K562 (cell line): ENCODE data around the gene ELMO1. TPM values are rescaled to one million over a fixed set of nuclear protein-coding genes. Genes with fewer than 3 reads are reported as not detected.

Source experiments
- ATAC-seq: fragments of 200-7000 bp; cut with Tn5 transposase; 3 replicates; pipeline ENCODE4 v1.9.1; 2020; ENCODE audit warnings: moderate library complexity
- BruUV-seq: library from RNA; stranded (reverse); fragments of 400-500 nt; replicated peaks from 2 replicates; lab custom pipeline; 2021; lab: Mats Ljungman, UMichigan
- CTCF ChIA-PET: fragments of 300-600 bp; formaldehyde crosslinking; extraction: SDS; loops from one replicate; lab custom pipeline; 2021; ENCODE audit warnings: low intra/inter-chr PET ratio; lab: Yijun Ruan, JAX
- POLR2A ChIA-PET: fragments of 300-600, 350-650 bp; sonication (Branson Sonifier 250); formaldehyde crosslinking; extraction: SDS; loops from one replicate; lab custom pipeline; 2021; ENCODE audit warnings: antibody characterized with exemption, inconsistent platforms; lab: Yijun Ruan, JAX
- DNase-seq, 4 experiments: peaks; one replicate each; pipeline versions ENCODE4 v3.0.0 to v3.0.0-alpha.2; 2011 to 2018; ENCODE audit warnings: low spot score in 3 of 4, mixed read lengths in 3 of 4; ENCODE audit errors: extremely low read depth in 1 of 4
- FAIRE-seq: peaks from 2 replicates; lab custom pipeline; 2011; peaks lifted over from hg19 to GRCh38; lab: Jason Lieb, UNC
- H2AFZ ChIP-seq: 2 replicates; pipeline ENCODE4 v1.6.0; 2011; ENCODE audit warnings: low read depth, low read length, control low read depth, inconsistent platforms
- H3K27ac ChIP-seq: fragments of 200-600 bp; 3 replicates; pipeline ENCODE4 v1.8.0; 2011; ENCODE audit warnings: low read depth, mild to moderate bottlenecking, control low read depth, inconsistent platforms, low read length, moderate library complexity, mixed read lengths; ENCODE audit errors: extremely low read depth
- H3K27me3 ChIP-seq, 2 experiments: fragments of 300-600 bp in 1 of 2; 2 replicates in 1 of 2; 3 replicates in 1 of 2; pipeline versions ENCODE4 v1.6.0 to v1.8.0; 2011; ENCODE audit warnings: inconsistent platforms in 2 of 2, low read length in 2 of 2, mild to moderate bottlenecking in 1 of 2, mixed read lengths in 1 of 2, moderate library complexity in 1 of 2; ENCODE audit not compliant: control insufficient read depth in 2 of 2, insufficient read depth in 2 of 2
- H3K36me3 ChIP-seq: fragments of 300-600 bp; 3 replicates; pipeline ENCODE4 v1.8.0; 2011; ENCODE audit warnings: mild to moderate bottlenecking, low read length, inconsistent platforms; ENCODE audit not compliant: control insufficient read depth, insufficient read depth
- H3K4me1 ChIP-seq, 2 experiments: fragments of 200-600 bp in 1 of 2; replicated peaks in 1 of 2; 2 replicates in 1 of 2; 3 replicates in 1 of 2; pipeline versions ENCODE4 v1.5.1 to v1.8.0; 2011; ENCODE audit warnings: inconsistent platforms in 2 of 2, low read length in 2 of 2, mild to moderate bottlenecking in 1 of 2, mixed read lengths in 1 of 2, moderate library complexity in 1 of 2; ENCODE audit not compliant: control insufficient read depth in 2 of 2, insufficient read depth in 2 of 2
- H3K4me2 ChIP-seq: 2 replicates; pipeline ENCODE4 v1.6.1; 2011; ENCODE audit warnings: low read length, control low read depth, inconsistent platforms, mixed read lengths; ENCODE audit not compliant: insufficient read depth
- H3K4me3 ChIP-seq: fragments of 200-600 bp; sonication (generic), shearing (Covaris generic); 2 replicates; pipeline ENCODE4 v1.5.1; 2016; ENCODE audit warnings: control low read depth, inconsistent platforms
- H3K79me2 ChIP-seq: fragments of 200-600 bp; 3 replicates; pipeline ENCODE4 v1.8.0; 2011; ENCODE audit warnings: low read length, inconsistent platforms; ENCODE audit not compliant: control insufficient read depth, insufficient read depth
- H3K9ac ChIP-seq, 2 experiments: 2 replicates each; pipeline versions ENCODE4 v1.6.0 to v1.6.1; 2011; ENCODE audit warnings: low read depth in 2 of 2, low read length in 2 of 2, control low read depth in 1 of 2, inconsistent platforms in 1 of 2, mild to moderate bottlenecking in 1 of 2, mixed read lengths in 1 of 2; ENCODE audit not compliant: insufficient read depth in 1 of 2
- H3K9me1 ChIP-seq: one replicate; pipeline ENCODE4 v1.6.0; 2011; ENCODE audit warnings: inconsistent platforms, mild to moderate bottlenecking, low read length, moderate library complexity; ENCODE audit not compliant: control insufficient read depth, insufficient read depth
- H3K9me3 ChIP-seq: replicated peaks from 2 replicates; pipeline ENCODE4 v1.5.1; 2011; ENCODE audit warnings: low read depth, low read length, inconsistent platforms; ENCODE audit not compliant: control insufficient read depth, insufficient read depth
- H4K20me1 ChIP-seq: replicated peaks from 2 replicates; pipeline ENCODE4 v1.6.1; 2011; ENCODE audit warnings: low read length, inconsistent platforms, mixed read lengths; ENCODE audit not compliant: control insufficient read depth, insufficient read depth
- CCAR2 ChIP-seq: fragments of 200-400 bp; formaldehyde crosslinking; IDR thresholded peaks from 2 replicates; pipeline ENCODE4 v1.6.1; 2017; ENCODE audit warnings: mild to moderate bottlenecking, low read depth, low read length
- DMBX1 ChIP-seq: fragments of 250-450 bp; sonication (Bioruptor Pico); IDR thresholded peaks from 2 replicates; pipeline ENCODE4 v1.8.0; 2022; ENCODE audit warnings: inconsistent platforms, mild to moderate bottlenecking, moderate library complexity, borderline replicate concordance
- FOXJ3 ChIP-seq: sonication (generic); formaldehyde crosslinking; IDR thresholded peaks from 2 replicates; pipeline ENCODE4 v1.4.0; 2020; ENCODE audit warnings: mild to moderate bottlenecking, missing genetic modification reagents
- HCFC1 ChIP-seq: IDR thresholded peaks from 2 replicates; pipeline ENCODE4 v1.6.1; 2012; ENCODE audit warnings: low read depth, low read length, improper control_type of control experiment
- HNRNPH1 ChIP-seq: fragments of 200-400 bp; formaldehyde crosslinking; optimal IDR thresholded peaks from 2 replicates; pipeline ENCODE3; 2017; ENCODE audit warnings: low read depth, mild to moderate bottlenecking, low read length, moderate library complexity
- ILF3 ChIP-seq: fragments of 450-650 bp; IDR thresholded peaks from 2 replicates; pipeline ENCODE4 v1.6.1; 2018; ENCODE audit warnings: antibody characterized with exemption, mild to moderate bottlenecking, moderate library complexity, borderline replicate concordance
- KLF10 ChIP-seq: fragments of 250-450 bp; sonication (Bioruptor Pico); IDR thresholded peaks from 2 replicates; pipeline ENCODE4 v1.6.1; 2021; ENCODE audit warnings: matching md5 sums
- KLF16 ChIP-seq: IDR thresholded peaks from 2 replicates; pipeline ENCODE4 v1.6.1; 2016; ENCODE audit warnings: antibody characterized with exemption
- NCOA2 ChIP-seq, 2 experiments: fragments of 450-650 bp; IDR thresholded peaks; 2 replicates each; pipeline ENCODE4 v1.6.1; 2018; ENCODE audit warnings: mild to moderate bottlenecking in 2 of 2, moderate library complexity in 1 of 2; ENCODE audit not compliant: partially characterized antibody in 2 of 2
- STAG1 ChIP-seq: sonication (generic); formaldehyde crosslinking; IDR thresholded peaks from 2 replicates; pipeline ENCODE4 v1.5.0; 2020; ENCODE audit warnings: missing genetic modification reagents, borderline replicate concordance
- ZFP30 ChIP-seq: fragments of 250-450 bp; sonication (Bioruptor Pico); IDR thresholded peaks from 2 replicates; pipeline ENCODE4 v1.8.0; 2022; ENCODE audit warnings: moderate library complexity, mild to moderate bottlenecking, inconsistent platforms, borderline replicate concordance
- ZNF316 ChIP-seq: fragments of 450-650 bp; IDR thresholded peaks from 2 replicates; pipeline ENCODE4 v1.6.1; 2016
- ZNF79 ChIP-seq: fragments of 250-450 bp; sonication (Bioruptor Pico); IDR thresholded peaks from 2 replicates; pipeline ENCODE4 v1.4.0; 2020; ENCODE audit warnings: low read depth, mild to moderate bottlenecking, moderate library complexity
- WGBS: fragments of 100-300 bp; shearing (Covaris generic); methylation state at CpG from one replicate; pipeline ENCODE4 v1.1.6; 2016; ENCODE audit warnings: low coverage, mixed read lengths; ENCODE audit not compliant: insufficient coverage; ENCODE audit errors: missing lambda C conversion rate; 5-methylcytosine and 5-hydroxymethylcytosine counted together
- in situ Hi-C: fragments of 300-500 bp; cut with MboI; formaldehyde crosslinking; loops from 4 replicates; pipeline ENCODE4 v1.15.0; 2018; ENCODE audit warnings: inconsistent platforms, mixed read lengths
- intact Hi-C: fragments of 100-400 bp; cut with micrococcal nuclease; formaldehyde crosslinking; loops from 2 replicates; pipeline ENCODE4 v1.14.2; 2022
- polyA plus RNA-seq, 8 experiments: library from polyadenylated mRNA; depleted of rRNA in 4 of 8; stranded (reverse) in 5 of 8; unstranded in 3 of 8; fragments of >200 nt; fragmentation: Nextera tagmentation in 2 of 8; fragmentation: Illumina TruSeq in 1 of 8; extraction: Ambion mirVana in 2 of 8; extraction: Trizol in 1 of 8; gene quantifications; 2 replicates each; pipeline versions ENCODE4 v1.2.1 to v1.2.3, GENCODE V29; 2011 to 2014; ENCODE audit warnings: inconsistent platforms in 1 of 8, missing spikeins in 1 of 8
- total RNA-seq, 7 experiments: library from RNA; depleted of rRNA in 6 of 7; stranded (reverse); fragments of >200 nt in 6 of 7; fragmentation: Illumina TruSeq in 2 of 7; extraction: Trizol in 2 of 7; gene quantifications; 2 replicates each; pipeline versions ENCODE4 v1.2.1 to v1.2.3, GENCODE V29; 2011 to 2021; ENCODE audit warnings: low replicate concordance in 1 of 7
- TF ChIP-seq, protein P1 (sequence below), 2 experiments: fragments of 450-650 bp in 1 of 2; sonication (generic) in 1 of 2; formaldehyde crosslinking; conservative IDR thresholded peaks; 2 replicates each; pipeline versions ENCODE4 v1.4.0 to v1.8.1; 2020 to 2022; ENCODE audit warnings: mild to moderate bottlenecking in 1 of 2, missing genetic modification reagents in 1 of 2
- TF ChIP-seq, protein P2 (sequence below): fragments of 450-650 bp; IDR thresholded peaks from 2 replicates; pipeline ENCODE4 v1.6.1; 2014; ENCODE audit warnings: low read depth, mild to moderate bottlenecking, moderate library complexity, borderline replicate concordance
- TF ChIP-seq, protein P3 (sequence below), 2 experiments: IDR thresholded peaks; 2 replicates each; pipeline ENCODE4 v1.6.1; 2012; ENCODE audit warnings: improper control_type of control experiment in 2 of 2, low read depth in 2 of 2, low read length in 2 of 2, borderline replicate concordance in 1 of 2
- TF ChIP-seq, protein P4 (sequence below): fragments of 250-450 bp; sonication (Bioruptor Pico); IDR thresholded peaks from 2 replicates; pipeline ENCODE4 v1.8.0; 2022; ENCODE audit warnings: moderate library complexity, mild to moderate bottlenecking, inconsistent platforms

ELMO1 gene
- total and polyA plus RNA-seq, 9 of the 15 experiments (the other 6 are each of a cell fraction or from before 2014, with no cell fraction given), result 0.36 to 7.2 (median 3.6) TPM

DNA sequence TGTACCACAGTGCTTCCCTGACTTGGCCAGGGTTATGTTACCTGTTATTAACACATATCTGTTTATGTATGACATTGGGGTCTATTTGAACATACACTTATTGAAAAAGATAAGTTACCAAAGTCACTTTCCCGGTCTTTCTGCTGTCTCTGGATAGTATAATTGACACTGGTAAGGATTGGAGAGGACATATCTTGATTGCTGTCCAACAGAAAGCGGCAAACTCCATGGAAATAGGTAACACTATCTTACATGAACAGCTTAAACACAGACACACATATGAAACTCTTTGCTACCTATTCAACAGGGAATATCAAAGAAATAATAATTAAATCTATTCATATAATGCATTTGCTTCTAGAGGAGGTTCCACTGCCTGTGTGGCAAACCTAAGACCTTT is 441.9 kb downstream of the ELMO1 start:
- H3K9me3 ChIP-seq, result no peaks in the 10 kb centered on the region
- H3K4me2 ChIP-seq, result no peak overlapping the region
- ChIA-PET CTCF (no interaction called here), POLR2A (no interaction called here)
- no peak overlapping the region for H3K27ac ChIP-seq
- DNase-seq (no peak), ATAC-seq (no peak), FAIRE-seq (no peak)
- no peaks in the 10 kb centered on the region for H3K36me3 ChIP-seq
- intact Hi-C loops (no loop called here), in situ Hi-C loops (no loop called here)
- no peak overlapping the region for H2AFZ ChIP-seq
- H3K4me1 ChIP-seq, result no peaks in the 10 kb centered on the region
- TF ChIP-seq NCOA2 (IDR thresholded peaks at IDR 0.05; ENCODE audit: partially characterized antibody in 2 of 2), result no peak
- TF ChIP-seq ZFP30, result no peak
- TF ChIP-seq KLF10 (CRISPR knock-in tag), result no peak
- TF ChIP-seq, protein P1, sequence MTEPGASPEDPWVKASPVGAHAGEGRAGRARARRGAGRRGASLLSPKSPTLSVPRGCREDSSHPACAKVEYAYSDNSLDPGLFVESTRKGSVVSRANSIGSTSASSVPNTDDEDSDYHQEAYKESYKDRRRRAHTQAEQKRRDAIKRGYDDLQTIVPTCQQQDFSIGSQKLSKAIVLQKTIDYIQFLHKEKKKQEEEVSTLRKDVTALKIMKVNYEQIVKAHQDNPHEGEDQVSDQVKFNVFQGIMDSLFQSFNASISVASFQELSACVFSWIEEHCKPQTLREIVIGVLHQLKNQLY (CRISPR knock-in tag; conservative IDR thresholded peaks at IDR 0.05), result no peak
- TF ChIP-seq, protein P2, sequence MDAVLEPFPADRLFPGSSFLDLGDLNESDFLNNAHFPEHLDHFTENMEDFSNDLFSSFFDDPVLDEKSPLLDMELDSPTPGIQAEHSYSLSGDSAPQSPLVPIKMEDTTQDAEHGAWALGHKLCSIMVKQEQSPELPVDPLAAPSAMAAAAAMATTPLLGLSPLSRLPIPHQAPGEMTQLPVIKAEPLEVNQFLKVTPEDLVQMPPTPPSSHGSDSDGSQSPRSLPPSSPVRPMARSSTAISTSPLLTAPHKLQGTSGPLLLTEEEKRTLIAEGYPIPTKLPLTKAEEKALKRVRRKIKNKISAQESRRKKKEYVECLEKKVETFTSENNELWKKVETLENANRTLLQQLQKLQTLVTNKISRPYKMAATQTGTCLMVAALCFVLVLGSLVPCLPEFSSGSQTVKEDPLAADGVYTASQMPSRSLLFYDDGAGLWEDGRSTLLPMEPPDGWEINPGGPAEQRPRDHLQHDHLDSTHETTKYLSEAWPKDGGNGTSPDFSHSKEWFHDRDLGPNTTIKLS, result no peak
- no peak for TF ChIP-seq HNRNPH1
- TF ChIP-seq, protein P3, sequence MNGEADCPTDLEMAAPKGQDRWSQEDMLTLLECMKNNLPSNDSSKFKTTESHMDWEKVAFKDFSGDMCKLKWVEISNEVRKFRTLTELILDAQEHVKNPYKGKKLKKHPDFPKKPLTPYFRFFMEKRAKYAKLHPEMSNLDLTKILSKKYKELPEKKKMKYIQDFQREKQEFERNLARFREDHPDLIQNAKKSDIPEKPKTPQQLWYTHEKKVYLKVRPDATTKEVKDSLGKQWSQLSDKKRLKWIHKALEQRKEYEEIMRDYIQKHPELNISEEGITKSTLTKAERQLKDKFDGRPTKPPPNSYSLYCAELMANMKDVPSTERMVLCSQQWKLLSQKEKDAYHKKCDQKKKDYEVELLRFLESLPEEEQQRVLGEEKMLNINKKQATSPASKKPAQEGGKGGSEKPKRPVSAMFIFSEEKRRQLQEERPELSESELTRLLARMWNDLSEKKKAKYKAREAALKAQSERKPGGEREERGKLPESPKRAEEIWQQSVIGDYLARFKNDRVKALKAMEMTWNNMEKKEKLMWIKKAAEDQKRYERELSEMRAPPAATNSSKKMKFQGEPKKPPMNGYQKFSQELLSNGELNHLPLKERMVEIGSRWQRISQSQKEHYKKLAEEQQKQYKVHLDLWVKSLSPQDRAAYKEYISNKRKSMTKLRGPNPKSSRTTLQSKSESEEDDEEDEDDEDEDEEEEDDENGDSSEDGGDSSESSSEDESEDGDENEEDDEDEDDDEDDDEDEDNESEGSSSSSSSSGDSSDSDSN (IDR thresholded peaks at IDR 0.05; ENCODE audit: borderline replicate concordance in 1 of 2, low read depth in 2 of 2, low read length in 2 of 2), result no peak
- TF ChIP-seq ZNF316, result no peak
- TF ChIP-seq KLF16, result no peak
- no peak for TF ChIP-seq ZNF79 (CRISPR knock-in tag)
- no peak for TF ChIP-seq HCFC1
- TF ChIP-seq, protein P4, sequence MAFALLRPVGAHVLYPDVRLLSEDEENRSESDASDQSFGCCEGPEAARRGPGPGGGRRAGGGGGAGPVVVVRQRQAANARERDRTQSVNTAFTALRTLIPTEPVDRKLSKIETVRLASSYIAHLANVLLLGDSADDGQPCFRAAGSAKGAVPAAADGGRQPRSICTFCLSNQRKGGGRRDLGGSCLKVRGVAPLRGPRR (CRISPR knock-in tag), result no peak
- TF ChIP-seq FOXJ3 (CRISPR knock-in tag), result no peak
- no peak for TF ChIP-seq STAG1 (CRISPR knock-in tag)
- TF ChIP-seq ILF3, result no peak
- no peak for TF ChIP-seq CCAR2
- TF ChIP-seq DMBX1 (CRISPR knock-in tag), result no peak
- no peaks in the 10 kb centered on the region; a peak in 1 of 5 replicates for H3K27me3 ChIP-seq
- BruUV-seq, result no TSS peak
- no peaks in the 10 kb centered on the region for H3K9me1 ChIP-seq
- no peaks in the 10 kb centered on the region for H4K20me1 ChIP-seq
- H3K79me2 ChIP-seq, result no peaks in the 10 kb centered on the region
- no peak overlapping the region for H3K4me3 ChIP-seq
- H3K9ac ChIP-seq, result no peak overlapping the region
- 0% methylated on average over 2 of the region's 2 CpGs for WGBS
